Stimulated activated CD4-positive, alpha-beta T cell treated with anti-CD3 and anti-CD28 coated beads, TNF-alpha, amount 100 ng/mL, for 1 hour (primary cell): ENCODE data around the gene MGST2.
"Not testable (repeated sequence)": the region's sequence is repeated elsewhere in the genome, so short reads cannot be mapped to it uniquely, and the experiment has no call there.

Experiments
- DNase-seq, 3 donors: peaks; one replicate each; pipeline ENCODE4 v3.0.0-alpha.2; 2020; ENCODE audit warnings: low read depth in 3 of 3, low spot score in 1 of 3

The MGST2 gene

GRCh38 chr4:139665690-139666529 is at the start of gene MGST2:
Gene MGST2, plus strand, starts transcription at chr4:139665819. Its CDS starts 201 bp downstream, at chr4:139666020.
- DNase-seq: no peak

GRCh38 chr4:139617702-139618490 is 47.7 kb upstream of the MGST2 start:
- DNase-seq: no peak

GRCh38 chr4:139619644-139620043 is 46.0 kb upstream of the MGST2 start:
- no peak for DNase-seq

- no peak for DNase-seq
Measured at GRCh38 chr4:139622901-139623381, 42.7 kb upstream of the MGST2 start.

- no peak for DNase-seq
Measured at GRCh38 chr4:139624441-139625092, 41.1 kb upstream of the MGST2 start.

GRCh38 chr4:139625093-139625455 is 40.5 kb upstream of the MGST2 start:
- no peak for DNase-seq

- no peak for DNase-seq
Measured at GRCh38 chr4:139625482-139625881, 40.1 kb upstream of the MGST2 start.

- DNase-seq: no peak
Measured at GRCh38 chr4:139628184-139629012, 37.2 kb upstream of the MGST2 start.

GRCh38 chr4:139629436-139630125 is 36.0 kb upstream of the MGST2 start:
- no peak for DNase-seq

GRCh38 chr4:139630126-139630495 is 35.5 kb upstream of the MGST2 start:
- DNase-seq: no peak

GRCh38 chr4:139630991-139631390 is 34.6 kb upstream of the MGST2 start:
- no peak for DNase-seq

- no peak for DNase-seq
Measured at GRCh38 chr4:139631791-139632190, 33.8 kb upstream of the MGST2 start.

- DNase-seq: not testable (repeated sequence)
Measured at GRCh38 chr4:139632739-139633138, 32.9 kb upstream of the MGST2 start.

GRCh38 chr4:139633195-139633594 is 32.4 kb upstream of the MGST2 start:
- DNase-seq: no peak

- no peak for DNase-seq
Measured at GRCh38 chr4:139633661-139634060, 32.0 kb upstream of the MGST2 start.

GRCh38 chr4:139635966-139636365 is 29.7 kb upstream of the MGST2 start:
- no peak for DNase-seq

- not testable (repeated sequence) for DNase-seq
Measured at GRCh38 chr4:139638306-139638705, 27.3 kb upstream of the MGST2 start.

- no peak for DNase-seq
Measured at GRCh38 chr4:139639654-139640053, 26.0 kb upstream of the MGST2 start.

GRCh38 chr4:139641218-139641617 is 24.4 kb upstream of the MGST2 start:
- no peak for DNase-seq

GRCh38 chr4:139642364-139642763 is 23.3 kb upstream of the MGST2 start:
- DNase-seq: no peak
